WTC11 (cell line): ENCODE data around the gene ABI2. TPM values are rescaled to one million over a fixed set of nuclear protein-coding genes. Genes with fewer than 3 reads are reported as not detected.

Experiments used
- ATAC-seq: fragments of 200-7000 bp; cut with Tn5 transposase; 2 replicates; pipeline ENCODE4 v1.10.0; 2021; ENCODE audit warnings: mild to moderate bottlenecking, moderate library complexity
- CTCF ChIA-PET: fragments of 300-600 bp; sonication (Branson Sonifier 250); formaldehyde crosslinking; loops from one replicate; lab custom pipeline; 2021; ENCODE audit warnings: antibody characterized with exemption; lab: Charles Lee
- POLR2A ChIA-PET: fragments of 350-600 bp; sonication (Branson Sonifier 250); formaldehyde crosslinking; loops from one replicate; lab custom pipeline; 2021; ENCODE audit warnings: antibody characterized with exemption; lab: Charles Lee
- DNase-seq: peaks from one replicate; pipeline ENCODE4 v3.0.0; 2021; ENCODE audit warnings: low spot score
- H3K27ac Mint-ChIP-seq: 2 replicates; pipeline ENCODE4 v1.8.0; 2021; ENCODE audit warnings: mixed read lengths
- H3K27me3 Mint-ChIP-seq: 2 replicates; pipeline ENCODE4 v1.8.0; 2021; ENCODE audit warnings: low read depth, mild to moderate bottlenecking, moderate library complexity, mixed read lengths
- H3K36me3 Mint-ChIP-seq: 2 replicates; pipeline ENCODE4 v1.8.0; 2021; ENCODE audit warnings: mixed read lengths
- H3K4me1 Mint-ChIP-seq: 2 replicates; pipeline ENCODE4 v1.8.0; 2022; ENCODE audit warnings: mixed read lengths
- H3K4me3 Mint-ChIP-seq: 2 replicates; pipeline ENCODE4 v1.8.0; 2021; ENCODE audit warnings: mild to moderate bottlenecking, moderate library complexity, mixed read lengths
- H3K9me3 Mint-ChIP-seq: 2 replicates; pipeline ENCODE4 v1.8.0; 2021; ENCODE audit warnings: mixed read lengths
- ATF1 ChIP-seq: sonication (generic); formaldehyde crosslinking; IDR thresholded peaks from 2 replicates; pipeline ENCODE4 v1.8.1; 2023; ENCODE audit warnings: mild to moderate bottlenecking, moderate library complexity, missing genetic modification reagents
- IRF2 ChIP-seq: sonication (generic); formaldehyde crosslinking; IDR thresholded peaks from 2 replicates; pipeline ENCODE4 v1.8.0; 2022; ENCODE audit warnings: low read depth, missing genetic modification reagents, borderline replicate concordance
- NFE2L1 ChIP-seq: sonication (generic); formaldehyde crosslinking; IDR thresholded peaks from 2 replicates; pipeline ENCODE4 v1.8.1; 2023; ENCODE audit warnings: missing genetic modification reagents
- NR1H2 ChIP-seq: sonication (generic); formaldehyde crosslinking; IDR thresholded peaks from 2 replicates; pipeline ENCODE4 v1.9.0; 2021; ENCODE audit warnings: mild to moderate bottlenecking, moderate library complexity, missing genetic modification reagents
- ZBTB21 ChIP-seq: sonication (generic); formaldehyde crosslinking; IDR thresholded peaks from 2 replicates; pipeline ENCODE4 v1.8.1; 2023; ENCODE audit warnings: mild to moderate bottlenecking, missing genetic modification reagents, borderline replicate concordance
- ZNF396 ChIP-seq: fragments of 250-450 bp; sonication (Bioruptor Pico); IDR thresholded peaks from 2 replicates; pipeline ENCODE4 v1.8.0; 2021; ENCODE audit warnings: mild to moderate bottlenecking, moderate library complexity, borderline replicate concordance
- ZNF423 ChIP-seq: fragments of 250-450 bp; sonication (Bioruptor Pico); IDR thresholded peaks from 2 replicates; pipeline ENCODE4 v2.1.2; 2022; ENCODE audit warnings: mild to moderate bottlenecking, moderate library complexity
- total RNA-seq: library from RNA; stranded (reverse); gene quantifications from 3 replicates; pipeline ENCODE4 v1.2.3, GENCODE V29; 2021
- TF ChIP-seq, protein P1 (sequence below): sonication (generic); formaldehyde crosslinking; IDR thresholded peaks from 2 replicates; pipeline ENCODE4 v1.8.0; 2023; ENCODE audit warnings: missing genetic modification reagents
- TF ChIP-seq, protein P2 (sequence below): sonication (generic); formaldehyde crosslinking; IDR thresholded peaks from 2 replicates; pipeline ENCODE4 v1.8.0; 2022; ENCODE audit warnings: mild to moderate bottlenecking, missing genetic modification reagents
- TF ChIP-seq, protein P3 (sequence below): sonication (generic); formaldehyde crosslinking; IDR thresholded peaks from 2 replicates; pipeline ENCODE4 v1.8.0; 2023; ENCODE audit warnings: missing genetic modification reagents, mild to moderate bottlenecking, borderline replicate concordance
- TF ChIP-seq, protein P4 (sequence below): sonication (generic); formaldehyde crosslinking; IDR thresholded peaks from 2 replicates; pipeline ENCODE4 v1.8.1; 2023; ENCODE audit warnings: mild to moderate bottlenecking, moderate library complexity, missing genetic modification reagents
- TF ChIP-seq, protein P5 (sequence below): fragments of 250-450 bp; sonication (Bioruptor Pico); IDR thresholded peaks from 2 replicates; pipeline ENCODE4 v2.1.2; 2022; ENCODE audit warnings: mild to moderate bottlenecking, moderate library complexity

The ABI2 gene
- total RNA-seq, 1 experiment from 2014 or later = 121 TPM

DNA sequence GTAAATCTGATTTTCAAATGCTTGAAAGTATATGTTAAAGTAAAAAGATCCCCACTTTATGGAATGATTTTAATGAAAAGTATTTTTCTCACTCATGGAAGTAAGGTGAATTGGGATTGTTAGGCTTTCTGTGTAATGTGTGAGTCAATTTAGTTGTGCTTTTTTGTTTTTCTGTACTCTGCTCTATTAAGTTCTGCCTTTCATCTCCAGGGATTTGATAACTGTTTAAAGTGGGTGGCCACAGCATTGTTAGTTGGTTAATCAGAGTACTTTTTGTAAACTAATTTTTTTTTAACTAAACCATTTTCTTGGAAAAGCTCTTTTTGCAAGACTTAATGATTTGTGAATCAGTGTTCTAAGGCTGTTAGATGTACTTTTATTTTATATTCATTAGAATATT, 76.8 kb downstream of the ABI2 start:
- ChIA-PET CTCF (no interaction called here), POLR2A (no interaction called here)
- Mint-ChIP-seq H3K9me3 (no peaks in the 10 kb centered on the region), H3K27ac (no peak overlapping the region), H3K27me3 (no peaks in the 10 kb centered on the region), H3K36me3 (peaks cover 50% of the 10 kb centered on the region), H3K4me1 (no peaks in the 10 kb centered on the region; the same call in 1 of the 2 replicates), H3K4me3 (no peak overlapping the region)
- no peak for ATAC-seq
- no peak for DNase-seq
- TF ChIP-seq ZNF396 (CRISPR knock-in tag) (no peak), NR1H2 (CRISPR knock-in tag) (no peak), ATF1 (CRISPR knock-in tag) (no peak)

DNA sequence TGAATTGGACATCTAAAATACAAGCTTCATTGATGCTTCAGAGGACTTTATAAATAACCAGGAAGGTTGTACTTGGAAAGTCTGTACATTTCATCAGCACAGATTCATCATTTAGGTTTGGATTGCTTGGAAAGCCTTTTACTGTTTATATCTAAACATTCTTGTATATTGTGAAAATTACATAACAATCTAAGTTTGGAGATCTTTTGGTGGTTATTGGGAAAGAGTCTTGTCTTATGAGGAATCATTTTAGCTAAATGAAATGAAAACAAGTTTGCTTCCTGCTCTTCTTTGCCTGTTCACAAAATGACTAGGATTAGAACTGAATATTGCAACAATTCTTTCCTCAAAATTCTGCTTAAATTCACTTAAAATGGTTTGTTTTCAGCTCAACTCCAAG, 79.3 kb downstream of the ABI2 start:
- Mint-ChIP-seq H3K27ac (no peak overlapping the region), H3K4me3 (no peak overlapping the region), H3K36me3 (peaks cover 60% of the 10 kb centered on the region), H3K4me1 (no peaks in the 10 kb centered on the region), H3K9me3 (no peaks in the 10 kb centered on the region), H3K27me3 (no peaks in the 10 kb centered on the region)
- ChIA-PET CTCF (no interaction called here), POLR2A (no interaction called here)
- DNase-seq (no peak), ATAC-seq (no peak)
- TF ChIP-seq ZBTB21 = no peak
- TF ChIP-seq, protein P1, sequence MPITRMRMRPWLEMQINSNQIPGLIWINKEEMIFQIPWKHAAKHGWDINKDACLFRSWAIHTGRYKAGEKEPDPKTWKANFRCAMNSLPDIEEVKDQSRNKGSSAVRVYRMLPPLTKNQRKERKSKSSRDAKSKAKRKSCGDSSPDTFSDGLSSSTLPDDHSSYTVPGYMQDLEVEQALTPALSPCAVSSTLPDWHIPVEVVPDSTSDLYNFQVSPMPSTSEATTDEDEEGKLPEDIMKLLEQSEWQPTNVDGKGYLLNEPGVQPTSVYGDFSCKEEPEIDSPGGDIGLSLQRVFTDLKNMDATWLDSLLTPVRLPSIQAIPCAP (CRISPR knock-in tag) = no peak
- TF ChIP-seq, protein P2, sequence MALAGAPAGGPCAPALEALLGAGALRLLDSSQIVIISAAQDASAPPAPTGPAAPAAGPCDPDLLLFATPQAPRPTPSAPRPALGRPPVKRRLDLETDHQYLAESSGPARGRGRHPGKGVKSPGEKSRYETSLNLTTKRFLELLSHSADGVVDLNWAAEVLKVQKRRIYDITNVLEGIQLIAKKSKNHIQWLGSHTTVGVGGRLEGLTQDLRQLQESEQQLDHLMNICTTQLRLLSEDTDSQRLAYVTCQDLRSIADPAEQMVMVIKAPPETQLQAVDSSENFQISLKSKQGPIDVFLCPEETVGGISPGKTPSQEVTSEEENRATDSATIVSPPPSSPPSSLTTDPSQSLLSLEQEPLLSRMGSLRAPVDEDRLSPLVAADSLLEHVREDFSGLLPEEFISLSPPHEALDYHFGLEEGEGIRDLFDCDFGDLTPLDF (CRISPR knock-in tag) = no peak
- TF ChIP-seq ZNF423 (CRISPR knock-in tag) = no peak
- TF ChIP-seq, protein P3, sequence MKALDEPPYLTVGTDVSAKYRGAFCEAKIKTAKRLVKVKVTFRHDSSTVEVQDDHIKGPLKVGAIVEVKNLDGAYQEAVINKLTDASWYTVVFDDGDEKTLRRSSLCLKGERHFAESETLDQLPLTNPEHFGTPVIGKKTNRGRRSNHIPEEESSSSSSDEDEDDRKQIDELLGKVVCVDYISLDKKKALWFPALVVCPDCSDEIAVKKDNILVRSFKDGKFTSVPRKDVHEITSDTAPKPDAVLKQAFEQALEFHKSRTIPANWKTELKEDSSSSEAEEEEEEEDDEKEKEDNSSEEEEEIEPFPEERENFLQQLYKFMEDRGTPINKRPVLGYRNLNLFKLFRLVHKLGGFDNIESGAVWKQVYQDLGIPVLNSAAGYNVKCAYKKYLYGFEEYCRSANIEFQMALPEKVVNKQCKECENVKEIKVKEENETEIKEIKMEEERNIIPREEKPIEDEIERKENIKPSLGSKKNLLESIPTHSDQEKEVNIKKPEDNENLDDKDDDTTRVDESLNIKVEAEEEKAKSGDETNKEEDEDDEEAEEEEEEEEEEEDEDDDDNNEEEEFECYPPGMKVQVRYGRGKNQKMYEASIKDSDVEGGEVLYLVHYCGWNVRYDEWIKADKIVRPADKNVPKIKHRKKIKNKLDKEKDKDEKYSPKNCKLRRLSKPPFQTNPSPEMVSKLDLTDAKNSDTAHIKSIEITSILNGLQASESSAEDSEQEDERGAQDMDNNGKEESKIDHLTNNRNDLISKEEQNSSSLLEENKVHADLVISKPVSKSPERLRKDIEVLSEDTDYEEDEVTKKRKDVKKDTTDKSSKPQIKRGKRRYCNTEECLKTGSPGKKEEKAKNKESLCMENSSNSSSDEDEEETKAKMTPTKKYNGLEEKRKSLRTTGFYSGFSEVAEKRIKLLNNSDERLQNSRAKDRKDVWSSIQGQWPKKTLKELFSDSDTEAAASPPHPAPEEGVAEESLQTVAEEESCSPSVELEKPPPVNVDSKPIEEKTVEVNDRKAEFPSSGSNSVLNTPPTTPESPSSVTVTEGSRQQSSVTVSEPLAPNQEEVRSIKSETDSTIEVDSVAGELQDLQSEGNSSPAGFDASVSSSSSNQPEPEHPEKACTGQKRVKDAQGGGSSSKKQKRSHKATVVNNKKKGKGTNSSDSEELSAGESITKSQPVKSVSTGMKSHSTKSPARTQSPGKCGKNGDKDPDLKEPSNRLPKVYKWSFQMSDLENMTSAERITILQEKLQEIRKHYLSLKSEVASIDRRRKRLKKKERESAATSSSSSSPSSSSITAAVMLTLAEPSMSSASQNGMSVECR (CRISPR knock-in tag) = no peak
- TF ChIP-seq, protein P4, sequence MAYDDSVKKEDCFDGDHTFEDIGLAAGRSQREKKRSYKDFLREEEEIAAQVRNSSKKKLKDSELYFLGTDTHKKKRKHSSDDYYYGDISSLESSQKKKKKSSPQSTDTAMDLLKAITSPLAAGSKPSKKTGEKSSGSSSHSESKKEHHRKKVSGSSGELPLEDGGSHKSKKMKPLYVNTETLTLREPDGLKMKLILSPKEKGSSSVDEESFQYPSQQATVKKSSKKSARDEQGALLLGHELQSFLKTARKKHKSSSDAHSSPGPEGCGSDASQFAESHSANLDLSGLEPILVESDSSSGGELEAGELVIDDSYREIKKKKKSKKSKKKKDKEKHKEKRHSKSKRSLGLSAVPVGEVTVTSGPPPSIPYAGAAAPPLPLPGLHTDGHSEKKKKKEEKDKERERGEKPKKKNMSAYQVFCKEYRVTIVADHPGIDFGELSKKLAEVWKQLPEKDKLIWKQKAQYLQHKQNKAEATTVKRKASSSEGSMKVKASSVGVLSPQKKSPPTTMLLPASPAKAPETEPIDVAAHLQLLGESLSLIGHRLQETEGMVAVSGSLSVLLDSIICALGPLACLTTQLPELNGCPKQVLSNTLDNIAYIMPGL = no peak
- TF ChIP-seq, protein P5, sequence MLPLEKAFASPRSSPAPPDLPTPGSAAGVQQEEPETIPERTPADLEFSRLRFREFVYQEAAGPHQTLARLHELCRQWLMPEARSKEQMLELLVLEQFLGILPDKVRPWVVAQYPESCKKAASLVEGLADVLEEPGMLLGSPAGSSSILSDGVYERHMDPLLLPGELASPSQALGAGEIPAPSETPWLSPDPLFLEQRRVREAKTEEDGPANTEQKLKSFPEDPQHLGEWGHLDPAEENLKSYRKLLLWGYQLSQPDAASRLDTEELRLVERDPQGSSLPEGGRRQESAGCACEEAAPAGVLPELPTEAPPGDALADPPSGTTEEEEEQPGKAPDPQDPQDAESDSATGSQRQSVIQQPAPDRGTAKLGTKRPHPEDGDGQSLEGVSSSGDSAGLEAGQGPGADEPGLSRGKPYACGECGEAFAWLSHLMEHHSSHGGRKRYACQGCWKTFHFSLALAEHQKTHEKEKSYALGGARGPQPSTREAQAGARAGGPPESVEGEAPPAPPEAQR (CRISPR knock-in tag) = no peak
- TF ChIP-seq IRF2 (CRISPR knock-in tag) = no peak
- no peak for TF ChIP-seq NFE2L1
